GM21515 (cell line): ENCODE data around the gene SOWAHA.
"Not testable (repeated sequence)": the region's sequence is repeated elsewhere in the genome, so short reads cannot be mapped to it uniquely, and the experiment has no call there.

ENCODE experiments used
- ATAC-seq: cut with Tn5 transposase; IDR thresholded peaks from one replicate; pipeline ENCODE4 v1.9.1; 2021; ENCODE audit not compliant: unreplicated experiment

The SOWAHA gene

DNA sequence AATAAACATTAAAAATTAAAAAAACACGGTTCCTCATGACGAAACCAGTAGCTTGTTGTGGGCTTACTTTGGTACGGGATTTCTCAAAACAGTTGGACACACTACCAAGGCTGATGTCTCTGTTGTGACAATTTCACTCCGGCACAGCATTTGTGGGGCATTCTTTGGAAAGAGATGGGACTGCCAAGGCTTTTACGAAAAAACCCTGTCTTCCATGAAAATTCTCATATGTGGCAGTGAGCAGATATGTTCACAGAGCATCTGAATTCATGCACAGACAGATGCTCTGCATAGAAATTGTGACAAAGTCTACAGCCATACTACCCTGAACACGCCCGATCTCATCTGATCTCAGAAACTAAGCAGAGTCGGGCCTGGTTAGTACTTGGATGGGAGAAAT is 35.2 kb downstream of the SOWAHA start:
- no peak for ATAC-seq

DNA sequence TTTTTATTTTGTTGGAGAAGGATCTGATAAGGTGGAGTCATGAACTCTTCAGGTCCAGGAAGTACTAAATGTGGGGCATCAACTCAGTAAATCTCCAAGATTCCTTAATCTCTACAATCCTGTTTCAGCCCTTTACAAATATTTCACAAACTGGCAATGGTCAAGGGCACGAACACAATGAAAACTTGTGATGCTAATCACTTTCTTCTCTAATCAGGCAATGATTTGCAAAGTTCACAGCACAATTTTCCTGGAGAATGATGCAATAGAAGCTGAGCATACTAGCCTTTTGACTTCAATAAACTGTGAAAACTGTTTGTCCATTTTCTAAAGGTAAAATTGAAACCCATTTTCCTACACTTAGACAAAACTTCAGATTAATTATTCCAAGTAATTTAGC is 36.2 kb downstream of the SOWAHA start:
- no peak for ATAC-seq

DNA sequence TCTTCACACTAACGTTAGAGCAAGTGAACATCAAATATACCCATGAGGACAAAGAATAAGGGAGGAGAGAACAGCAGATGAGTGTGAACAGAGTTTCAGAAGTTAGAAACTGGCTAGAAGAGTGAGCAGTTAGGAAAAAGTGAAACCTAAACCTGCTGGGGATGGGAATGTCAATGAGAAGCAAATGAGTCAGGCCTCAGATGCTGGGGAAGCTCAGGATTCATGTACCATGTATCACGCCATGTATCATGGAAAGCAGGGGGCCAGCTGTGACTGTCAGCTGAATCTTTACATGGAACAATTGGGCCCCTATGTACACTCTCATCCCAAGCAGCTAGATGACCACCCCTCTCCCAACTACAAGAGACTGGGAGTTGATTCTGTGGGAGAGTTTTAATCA is 37.0 kb downstream of the SOWAHA start:
- no peak for ATAC-seq

DNA sequence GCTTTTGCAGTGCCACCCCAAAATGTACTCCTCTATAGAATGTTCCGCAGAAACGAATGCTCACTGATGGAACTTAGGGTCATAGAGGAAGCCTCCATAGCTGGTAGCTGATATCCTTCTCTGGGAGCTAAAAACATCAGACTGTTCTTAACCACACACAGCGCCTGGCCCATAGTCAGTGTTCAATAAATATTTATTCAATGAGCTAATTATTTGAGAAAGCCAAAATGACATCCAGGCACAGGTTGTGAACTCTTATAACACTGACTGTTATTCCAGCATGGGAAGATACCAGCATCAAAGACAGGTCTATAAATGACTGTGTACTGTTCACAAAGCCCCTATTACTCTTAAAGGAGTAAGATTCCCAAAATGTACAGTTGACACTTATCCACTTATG is 40.2 kb downstream of the SOWAHA start:
- no peak for ATAC-seq

DNA sequence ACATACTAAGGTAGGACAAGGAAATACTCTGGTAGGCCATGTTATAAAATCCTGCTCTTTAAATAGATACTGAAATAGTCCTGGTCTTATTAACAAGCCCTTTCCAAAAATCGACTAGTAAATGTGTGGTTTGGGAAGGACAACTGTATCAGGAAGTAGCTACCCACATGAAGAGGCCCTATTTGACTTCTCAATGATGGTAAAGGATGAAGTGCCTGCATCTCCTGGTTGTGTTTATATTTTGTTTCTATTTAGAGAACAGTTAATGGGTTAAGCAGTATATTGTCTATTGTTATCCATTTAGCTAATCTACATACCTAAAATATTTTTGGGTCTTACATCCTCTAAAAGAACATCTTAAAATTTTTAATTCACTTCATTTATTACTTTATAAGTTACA is 40.7 kb downstream of the SOWAHA start:
- ATAC-seq = no peak

DNA sequence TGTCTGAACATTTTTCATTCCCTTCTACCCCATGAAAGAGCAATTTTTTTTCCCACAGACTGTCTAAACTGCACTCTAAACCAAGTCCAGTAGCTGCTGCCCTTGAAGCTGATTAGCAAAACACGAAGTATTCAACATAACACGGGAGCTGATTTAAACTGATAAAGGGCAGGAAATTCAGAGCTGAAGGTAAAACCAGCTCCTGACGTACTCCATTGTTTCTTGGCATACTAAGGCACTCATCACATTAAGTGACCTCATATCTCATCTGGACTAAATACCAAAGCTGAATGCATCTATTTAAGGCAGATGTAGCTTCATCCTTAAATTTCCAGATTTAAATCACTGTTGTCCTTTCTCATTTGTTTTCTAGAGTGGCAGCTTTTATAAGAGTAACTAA is 41.2 kb downstream of the SOWAHA start:
- ATAC-seq = no peak

DNA sequence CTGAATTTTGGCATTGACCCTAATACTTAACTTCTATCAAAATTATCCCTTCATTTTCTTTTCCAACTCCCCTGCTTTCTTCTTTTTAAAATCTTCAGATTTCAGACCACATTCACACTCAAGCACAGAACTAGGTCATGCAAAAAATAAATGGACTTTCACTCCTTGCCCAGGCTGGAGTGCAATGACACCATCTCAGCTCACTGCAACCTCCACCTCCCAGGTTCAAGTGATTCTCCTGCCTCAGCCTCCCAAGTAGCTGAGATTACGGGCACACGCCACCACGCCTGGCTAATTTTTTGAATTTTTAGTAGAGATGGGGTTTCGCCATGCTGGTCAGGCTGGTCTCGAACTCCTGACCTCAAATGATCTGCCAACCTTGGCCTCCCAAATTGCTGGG is 41.9 kb downstream of the SOWAHA start:
- not testable (repeated sequence) for ATAC-seq

DNA sequence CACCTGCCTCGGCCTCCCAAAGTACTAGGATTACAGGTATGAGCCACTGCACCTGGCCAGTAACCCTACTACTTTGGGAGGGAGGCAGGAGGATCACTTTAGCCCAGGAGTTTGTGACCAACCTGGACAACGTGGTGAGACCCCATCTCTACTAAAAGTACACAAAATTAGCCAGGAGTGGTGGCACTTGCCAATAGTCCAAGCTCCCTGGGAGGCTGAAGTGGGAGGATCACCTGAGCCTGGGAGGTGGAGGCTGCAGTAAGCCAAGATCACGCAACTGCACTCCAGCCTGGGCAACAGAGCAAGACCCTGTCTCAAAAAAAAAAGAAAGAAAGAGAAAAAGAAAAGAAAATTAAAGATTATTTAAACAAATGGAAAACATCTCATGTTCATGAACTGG is 42.9 kb downstream of the SOWAHA start:
- ATAC-seq = no peak

DNA sequence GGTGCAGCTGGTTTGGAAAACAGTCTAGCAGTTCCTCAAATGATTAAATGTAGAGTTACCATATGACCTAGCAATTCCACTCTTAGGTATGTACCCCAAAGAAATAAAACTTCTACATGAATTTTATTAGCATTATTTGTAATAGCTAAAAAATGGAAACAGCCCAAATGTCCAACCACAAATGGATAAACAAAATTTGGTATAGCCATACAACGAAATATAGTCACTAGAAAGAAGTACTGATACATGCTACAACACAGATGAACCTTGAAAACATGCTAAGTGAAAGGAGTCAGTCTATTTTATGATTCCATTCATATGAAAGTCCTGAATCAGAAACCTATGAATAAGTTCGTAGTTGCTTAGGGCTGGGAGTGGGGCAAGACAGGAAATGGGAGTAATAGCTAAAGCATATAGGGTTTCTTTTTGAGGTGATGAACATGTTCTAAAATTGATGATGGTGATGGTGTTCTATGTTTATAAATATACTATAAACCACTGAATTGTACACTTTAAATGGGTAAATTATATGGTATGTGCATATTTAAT is 46.9 kb downstream of the SOWAHA start:
- no peak for ATAC-seq

DNA sequence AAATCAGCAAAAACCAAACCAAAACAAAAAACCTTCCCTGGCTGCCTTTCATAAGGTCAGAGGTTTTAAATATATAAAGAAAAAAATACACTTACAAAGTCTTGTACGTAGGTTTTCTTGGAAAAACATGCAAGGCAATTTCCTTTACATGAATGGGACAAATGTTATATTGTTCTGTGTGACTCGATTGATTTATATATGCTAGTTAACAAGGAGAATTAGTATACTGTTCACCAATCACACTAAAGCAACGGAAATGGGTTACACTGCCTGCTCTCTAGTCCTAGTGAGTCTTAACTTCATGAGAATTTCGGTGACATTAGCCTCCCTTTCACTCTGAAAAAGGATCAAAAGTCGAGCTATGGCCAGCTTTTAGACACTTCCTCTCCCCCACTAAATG is 47.6 kb downstream of the SOWAHA start:
- no peak for ATAC-seq

DNA sequence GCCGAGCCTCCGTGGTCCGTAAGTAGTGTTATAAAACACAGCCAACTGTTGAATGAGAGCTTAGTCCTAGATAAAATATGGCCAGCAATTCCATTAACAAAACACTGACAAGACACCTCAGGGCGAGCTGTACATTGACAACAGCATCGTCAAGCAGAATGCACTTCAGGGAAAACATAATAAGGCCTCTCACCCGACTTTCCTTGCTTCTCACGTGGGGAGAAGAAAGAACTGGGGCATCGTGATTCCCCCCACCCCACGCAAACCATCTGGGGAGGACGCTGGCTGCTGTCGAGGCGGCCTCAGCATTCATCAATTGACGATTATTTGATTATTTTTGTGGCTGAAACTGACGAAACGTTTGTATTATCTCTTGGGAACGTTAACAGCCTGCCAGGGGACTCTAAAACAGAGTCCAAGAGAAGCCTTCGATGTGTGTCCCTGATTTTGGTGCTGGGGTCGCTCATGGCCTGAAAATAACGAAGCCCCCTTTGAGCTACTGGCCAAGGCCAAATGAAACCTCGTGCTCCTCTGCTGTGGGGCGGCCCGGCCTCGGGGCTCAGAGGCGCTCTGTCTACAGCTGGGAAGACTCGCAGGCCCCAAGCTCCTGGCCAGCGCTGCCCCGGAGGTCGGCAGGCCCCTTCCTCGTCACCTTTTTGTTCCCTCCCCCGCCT is 52.7 kb downstream of the SOWAHA start:
- ATAC-seq = no peak
